Measurements from ENCODE around the gene SPPL2C. TPM values are rescaled to one million over a fixed set of nuclear protein-coding genes. Genes with fewer than 3 reads are reported as not detected.

SPPL2C gene
- total RNA-seq, 4 donors from 2014 or later: not detected

DNA sequence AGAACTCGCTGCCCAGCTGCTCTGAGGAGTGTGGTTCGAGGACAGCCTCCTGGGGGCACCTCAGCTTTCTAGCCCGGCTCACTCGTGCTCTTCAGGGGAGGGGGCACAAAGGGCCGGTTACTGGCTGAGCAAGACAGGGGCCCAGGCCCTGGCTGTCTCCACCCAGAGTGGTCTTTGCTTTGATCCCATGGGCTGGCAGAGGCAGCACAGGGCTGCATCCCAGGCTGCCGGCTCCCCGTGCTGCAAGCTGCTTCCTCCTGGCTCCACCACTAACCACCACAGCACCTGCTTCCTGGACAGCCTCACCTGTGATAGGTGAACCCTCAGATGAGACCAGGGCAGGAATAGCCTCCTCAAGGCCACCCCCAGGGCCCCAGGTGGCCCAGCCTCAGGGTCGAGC, 6.8 kb downstream of the SPPL2C start:
- Histone ChIP-seq H3K4me1 (no peaks in the 10 kb centered on the region), H3K27ac (no peak overlapping the region), H3K4me3 (no peak overlapping the region), H3K27me3 (peaks cover 14% of the 10 kb centered on the region), H3K36me3 (no peaks in the 10 kb centered on the region), H3K9me3 (no peaks in the 10 kb centered on the region)
- TF ChIP-seq POLR2A (IDR thresholded peaks at IDR 0.05) (no peak), POLR2AphosphoS5 (IDR thresholded peaks at IDR 0.05) (no peak)
- WGBS: no CpG with 5 or more reads among the region's 8 CpGs
- no peak for DNase-seq (ENCODE audit: low spot score in 2 of 2)

DNA sequence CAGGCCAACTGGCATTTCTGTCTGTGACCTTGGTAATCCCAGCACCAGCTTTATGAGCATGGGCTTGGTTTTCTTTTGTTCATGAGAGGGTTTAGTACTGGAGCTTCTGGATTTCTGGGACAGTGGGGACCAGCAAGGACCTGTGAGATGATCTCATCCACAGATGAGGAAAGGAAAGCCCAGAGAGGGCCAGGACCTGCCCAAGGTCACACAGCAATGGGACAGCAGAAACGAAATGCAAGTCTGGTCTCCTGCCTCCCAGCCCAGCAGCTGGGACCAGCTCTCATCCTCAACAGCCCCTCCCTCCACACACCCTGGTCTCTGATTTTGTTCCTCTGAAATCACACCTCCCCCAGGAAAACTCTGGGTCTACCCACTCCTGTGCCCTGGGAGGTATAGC, 7.2 kb downstream of the SPPL2C start:
- TF ChIP-seq, protein P1, sequence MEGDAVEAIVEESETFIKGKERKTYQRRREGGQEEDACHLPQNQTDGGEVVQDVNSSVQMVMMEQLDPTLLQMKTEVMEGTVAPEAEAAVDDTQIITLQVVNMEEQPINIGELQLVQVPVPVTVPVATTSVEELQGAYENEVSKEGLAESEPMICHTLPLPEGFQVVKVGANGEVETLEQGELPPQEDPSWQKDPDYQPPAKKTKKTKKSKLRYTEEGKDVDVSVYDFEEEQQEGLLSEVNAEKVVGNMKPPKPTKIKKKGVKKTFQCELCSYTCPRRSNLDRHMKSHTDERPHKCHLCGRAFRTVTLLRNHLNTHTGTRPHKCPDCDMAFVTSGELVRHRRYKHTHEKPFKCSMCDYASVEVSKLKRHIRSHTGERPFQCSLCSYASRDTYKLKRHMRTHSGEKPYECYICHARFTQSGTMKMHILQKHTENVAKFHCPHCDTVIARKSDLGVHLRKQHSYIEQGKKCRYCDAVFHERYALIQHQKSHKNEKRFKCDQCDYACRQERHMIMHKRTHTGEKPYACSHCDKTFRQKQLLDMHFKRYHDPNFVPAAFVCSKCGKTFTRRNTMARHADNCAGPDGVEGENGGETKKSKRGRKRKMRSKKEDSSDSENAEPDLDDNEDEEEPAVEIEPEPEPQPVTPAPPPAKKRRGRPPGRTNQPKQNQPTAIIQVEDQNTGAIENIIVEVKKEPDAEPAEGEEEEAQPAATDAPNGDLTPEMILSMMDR (IDR thresholded peaks at IDR 0.05): no peak
- TF ChIP-seq POLR2AphosphoS5 (IDR thresholded peaks at IDR 0.05) (no peak), EP300 (IDR thresholded peaks at IDR 0.05) (no peak), POLR2A (IDR thresholded peaks at IDR 0.05) (no peak)
- Histone ChIP-seq H3K27ac (no peak overlapping the region), H3K4me3 (no peak overlapping the region), H3K9me3 (no peaks in the 10 kb centered on the region), H3K36me3 (no peaks in the 10 kb centered on the region), H3K4me1 (no peaks in the 10 kb centered on the region), H3K27me3 (peaks cover 14% of the 10 kb centered on the region)
- no peak for DNase-seq (ENCODE audit: low spot score in 2 of 2)
- 76% methylated on average over 1 of the region's 1 CpG for WGBS

DNA sequence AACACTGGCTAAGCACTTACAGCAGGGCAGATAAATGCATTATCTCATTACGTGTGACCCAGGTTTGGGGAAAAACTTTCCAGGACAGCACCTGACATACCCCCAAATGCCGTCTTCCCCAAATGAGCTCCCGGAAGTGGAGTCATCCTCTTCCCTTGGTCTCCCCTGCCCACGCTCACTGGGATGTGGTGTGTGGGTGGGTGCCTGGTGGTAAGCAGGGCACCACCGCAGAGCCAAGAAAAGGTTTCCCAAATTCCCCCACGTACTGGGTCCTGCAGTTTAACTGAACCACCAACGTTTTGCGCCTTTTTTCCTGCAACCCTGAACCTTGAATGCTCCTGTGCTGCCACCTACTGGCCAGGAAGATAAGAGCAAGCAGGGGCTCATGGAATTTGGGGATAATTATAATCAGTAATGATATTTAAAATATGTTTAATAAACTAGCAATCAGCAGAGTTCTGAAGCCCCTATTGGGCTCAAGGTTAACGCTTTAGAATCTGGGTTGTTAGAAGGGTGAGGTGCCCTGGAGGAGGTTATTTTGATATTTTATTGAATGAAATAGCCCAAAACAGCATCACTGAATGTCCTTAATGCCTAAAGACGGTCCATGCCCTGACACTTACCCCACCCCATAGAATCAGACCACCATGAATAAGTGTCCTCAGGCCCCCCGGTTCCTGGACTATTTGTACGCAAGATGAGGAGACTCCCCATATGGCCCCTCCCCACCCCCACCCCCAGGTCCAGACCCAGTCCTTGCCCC, 8.0 kb downstream of the SPPL2C start:
- Histone ChIP-seq H3K4me1 (no peaks in the 10 kb centered on the region), H3K36me3 (no peaks in the 10 kb centered on the region), H3K9me3 (no peaks in the 10 kb centered on the region), H3K27me3 (peaks cover 14% of the 10 kb centered on the region), H3K27ac (no peak overlapping the region), H3K4me3 (no peak overlapping the region)
- DNase-seq (ENCODE audit: low spot score in 2 of 2): no peak
- 24% methylated on average over 11 of the region's 12 CpGs for WGBS
- no peak for TF ChIP-seq EP300 (IDR thresholded peaks at IDR 0.05)
- TF ChIP-seq, protein P1 (IDR thresholded peaks at IDR 0.05): peak; percentile 76 to 85

DNA sequence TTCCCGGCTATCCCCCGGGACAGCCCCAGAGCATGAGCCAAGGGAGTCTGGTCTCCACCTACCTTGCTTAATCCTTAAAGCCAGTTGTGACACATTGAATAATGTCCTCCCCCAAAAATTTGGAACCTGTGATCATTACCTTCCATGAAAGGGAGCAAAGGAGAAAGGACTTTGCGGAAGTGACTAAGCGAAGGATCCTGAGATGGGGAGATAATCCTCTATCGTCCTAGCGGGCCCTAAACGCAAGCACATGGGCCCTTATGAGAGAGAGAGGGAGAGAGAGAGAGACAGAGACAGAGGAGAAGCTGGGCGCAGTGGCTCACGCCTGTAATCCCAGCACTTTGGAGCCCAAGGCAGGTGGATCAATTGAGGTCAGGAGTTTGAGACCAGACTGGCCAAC, 9.5 kb downstream of the SPPL2C start:
- DNase-seq (ENCODE audit: low spot score in 2 of 2): no peak
- no peaks in the 10 kb centered on the region for H3K4me1 ChIP-seq
- TF ChIP-seq, protein P1 (IDR thresholded peaks at IDR 0.05): no peak
- no peak for TF ChIP-seq EP300 (IDR thresholded peaks at IDR 0.05)
- no peak for TF ChIP-seq POLR2AphosphoS5 (IDR thresholded peaks at IDR 0.05)
- no peak for TF ChIP-seq POLR2A (IDR thresholded peaks at IDR 0.05)
- 82% methylated on average over 9 of the region's 9 CpGs for WGBS
- no peak overlapping the region for H3K4me3 ChIP-seq
- H3K27me3 ChIP-seq: peaks cover 25% of the 10 kb centered on the region
- no peak overlapping the region for H3K27ac ChIP-seq
- H3K36me3 ChIP-seq: no peaks in the 10 kb centered on the region
- no peaks in the 10 kb centered on the region for H3K9me3 ChIP-seq

DNA sequence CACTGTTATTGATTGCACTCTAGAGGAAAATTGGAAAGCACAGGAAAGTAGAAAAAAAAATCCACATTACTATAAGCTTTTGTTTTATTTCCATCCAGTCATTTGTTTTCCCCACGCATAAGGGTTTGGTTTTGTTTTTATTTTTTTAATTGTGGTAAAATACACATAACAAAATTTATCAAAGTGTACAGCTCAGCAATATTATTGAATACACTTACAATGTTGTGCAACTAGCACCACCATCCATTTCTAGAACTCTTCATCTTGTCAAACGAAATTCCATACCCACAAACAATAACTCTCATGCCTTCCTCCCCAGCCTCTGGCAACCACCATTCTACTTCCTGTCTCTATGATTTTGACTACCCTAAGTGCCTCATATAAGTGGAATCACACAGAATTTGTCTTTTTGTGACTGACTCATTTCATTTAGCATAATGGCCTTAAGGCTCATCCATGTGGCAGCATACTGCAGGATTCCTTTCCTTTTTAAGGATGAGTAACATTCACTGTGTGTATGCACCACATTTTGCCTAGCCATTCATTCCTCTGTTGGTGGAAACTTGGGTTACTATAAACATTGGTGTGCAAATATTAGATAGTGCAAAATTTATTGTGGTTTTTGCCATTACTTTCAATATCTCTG, 11.1 kb downstream of the SPPL2C start:
- WGBS: 55% methylated on average over 2 of the region's 2 CpGs
- Histone ChIP-seq H3K27me3 (peaks cover 31% of the 10 kb centered on the region), H3K36me3 (no peaks in the 10 kb centered on the region), H3K27ac (no peak overlapping the region), H3K4me1 (no peaks in the 10 kb centered on the region), H3K4me3 (no peak overlapping the region), H3K9me3 (no peaks in the 10 kb centered on the region)
- TF ChIP-seq POLR2AphosphoS5 (IDR thresholded peaks at IDR 0.05): no peak
- TF ChIP-seq, protein P1 (IDR thresholded peaks at IDR 0.05): no peak
- TF ChIP-seq POLR2A (IDR thresholded peaks at IDR 0.05): no peak
- TF ChIP-seq EP300 (IDR thresholded peaks at IDR 0.05): no peak
- DNase-seq (ENCODE audit: low spot score in 2 of 2): no peak
